Ovary (tissue), 3 donors: ENCODE measurements around the gene RPS24.

Experiments
- EP300 ChIP-seq: sonication (generic); formaldehyde crosslinking; IDR thresholded peaks from one replicate; pipeline ENCODE4 v1.6.1; 2017; ENCODE audit warnings: antibody characterized with exemption
- POLR2A ChIP-seq: fragments of 450-650 bp; IDR thresholded peaks from one replicate; pipeline ENCODE4 v1.6.1; 2017; ENCODE audit warnings: antibody characterized with exemption, mild to moderate bottlenecking, moderate library complexity
- TF ChIP-seq, protein P1 (sequence below), 3 donors: fragments of 450-650 bp in 2 of 3; fragments of 200-600 bp in 1 of 3; IDR thresholded peaks; one replicate each; pipeline versions ENCODE4 v1.5.1 to v1.8.0; 2016 to 2022; ENCODE audit warnings: antibody characterized with exemption in 3 of 3, mild to moderate bottlenecking in 1 of 3
- donor health status: DM: no; HTN: no; CAD: no.

GRCh38 chr10:78033387-78033636 is 351 bp upstream of the RPS24 start:
- TF ChIP-seq, protein P1, sequence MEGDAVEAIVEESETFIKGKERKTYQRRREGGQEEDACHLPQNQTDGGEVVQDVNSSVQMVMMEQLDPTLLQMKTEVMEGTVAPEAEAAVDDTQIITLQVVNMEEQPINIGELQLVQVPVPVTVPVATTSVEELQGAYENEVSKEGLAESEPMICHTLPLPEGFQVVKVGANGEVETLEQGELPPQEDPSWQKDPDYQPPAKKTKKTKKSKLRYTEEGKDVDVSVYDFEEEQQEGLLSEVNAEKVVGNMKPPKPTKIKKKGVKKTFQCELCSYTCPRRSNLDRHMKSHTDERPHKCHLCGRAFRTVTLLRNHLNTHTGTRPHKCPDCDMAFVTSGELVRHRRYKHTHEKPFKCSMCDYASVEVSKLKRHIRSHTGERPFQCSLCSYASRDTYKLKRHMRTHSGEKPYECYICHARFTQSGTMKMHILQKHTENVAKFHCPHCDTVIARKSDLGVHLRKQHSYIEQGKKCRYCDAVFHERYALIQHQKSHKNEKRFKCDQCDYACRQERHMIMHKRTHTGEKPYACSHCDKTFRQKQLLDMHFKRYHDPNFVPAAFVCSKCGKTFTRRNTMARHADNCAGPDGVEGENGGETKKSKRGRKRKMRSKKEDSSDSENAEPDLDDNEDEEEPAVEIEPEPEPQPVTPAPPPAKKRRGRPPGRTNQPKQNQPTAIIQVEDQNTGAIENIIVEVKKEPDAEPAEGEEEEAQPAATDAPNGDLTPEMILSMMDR (IDR thresholded peaks at IDR 0.05) = no peak
- TF ChIP-seq POLR2A (no peak), EP300 (no peak)
